NCI-H510A treated with DMSO at 0.1 percent for 48 hours (cell line): ENCODE data around the gene TRIM9.
"Not testable (repeated sequence)": the region's sequence is repeated elsewhere in the genome, so short reads cannot be mapped to it uniquely, and the experiment has no call there.

Source experiments
- DNase-seq: peaks from one replicate; lab custom pipeline; 2025; lab: John Stamatoyannopoulos, UW

TRIM9 gene

GRCh38 chr14:51004801-51005526 lies 89.9 kb downstream of the TRIM9 start:
- DNase-seq: peak; percentile 45

- no peak for DNase-seq
Measured at GRCh38 chr14:51004352-51004800, 90.5 kb downstream of the TRIM9 start.

GRCh38 chr14:51002406-51002999 lies 92.4 kb downstream of the TRIM9 start:
- DNase-seq: no peak

GRCh38 chr14:51000566-51000965 lies 94.3 kb downstream of the TRIM9 start:
- DNase-seq: no peak

GRCh38 chr14:50999726-51000125 lies 95.2 kb downstream of the TRIM9 start:
- no peak for DNase-seq

- no peak for DNase-seq
Measured at GRCh38 chr14:50998612-50999011, 96.3 kb downstream of the TRIM9 start.

GRCh38 chr14:50997712-50998111 lies 97.2 kb downstream of the TRIM9 start:
- no peak for DNase-seq

GRCh38 chr14:50994158-50994557 lies 100.7 kb downstream of the TRIM9 start:
- DNase-seq: not testable (repeated sequence)

- DNase-seq: no peak
Measured at GRCh38 chr14:50985859-50986331, 109.0 kb downstream of the TRIM9 start.

GRCh38 chr14:50985124-50985858 lies 109.6 kb downstream of the TRIM9 start:
- no peak for DNase-seq

- DNase-seq: no peak
Measured at GRCh38 chr14:50984036-50984710, 110.7 kb downstream of the TRIM9 start.

- no peak for DNase-seq
Measured at GRCh38 chr14:50979941-50980850, 114.7 kb downstream of the TRIM9 start.

GRCh38 chr14:50978888-50979287 lies 116.0 kb downstream of the TRIM9 start:
- no peak for DNase-seq

- no peak for DNase-seq
Measured at GRCh38 chr14:50978529-50978871, 116.4 kb downstream of the TRIM9 start.

- no peak for DNase-seq
Measured at GRCh38 chr14:50977863-50978528, 116.9 kb downstream of the TRIM9 start.

- no peak for DNase-seq
Measured at GRCh38 chr14:50974118-50974517, 120.8 kb downstream of the TRIM9 start.

GRCh38 chr14:50972734-50973133 lies 122.2 kb downstream of the TRIM9 start:
- DNase-seq: no peak

- no peak for DNase-seq
Measured at GRCh38 chr14:50970886-50971781, 123.8 kb downstream of the TRIM9 start.

- no peak for DNase-seq
Measured at GRCh38 chr14:50967790-50968189, 127.1 kb downstream of the TRIM9 start.

- DNase-seq: no peak
Measured at GRCh38 chr14:50967103-50967502, 127.8 kb downstream of the TRIM9 start.
